CD14-positive monocyte (primary cell): ENCODE measurements around the gene ABL2. TPM values are rescaled to one million over a fixed set of nuclear protein-coding genes. Genes with fewer than 3 reads are reported as not detected.

Source experiments
- DNase-seq, 3 donors: peaks; one replicate each; pipeline ENCODE4 v3.0.0-alpha.2; 2011 to 2022
- H2AFZ ChIP-seq: 2 replicates; pipeline ENCODE4 v1.6.0; 2012; ENCODE audit warnings: mild to moderate bottlenecking, low read depth, low read length, inconsistent platforms; ENCODE audit not compliant: insufficient read depth, poor library complexity, severe bottlenecking
- H3K27ac ChIP-seq, 2 donors: 1 replicate in 1 of 2; 2 replicates in 1 of 2; pipeline ENCODE4 v1.5.1; 2012 to 2013; ENCODE audit warnings: low read length in 2 of 2, control low read depth in 1 of 2, inconsistent platforms in 1 of 2, low read depth in 1 of 2, mild to moderate bottlenecking in 1 of 2
- H3K27me3 ChIP-seq, 2 donors: one replicate each; pipeline versions ENCODE4 v1.6.0 to v1.6.1; 2011 to 2013; ENCODE audit warnings: low read length in 2 of 2; ENCODE audit not compliant: control insufficient read depth in 2 of 2, insufficient read depth in 2 of 2
- H3K36me3 ChIP-seq, 2 donors: replicated peaks in 1 of 2; 1 replicate in 1 of 2; 2 replicates in 1 of 2; pipeline versions ENCODE4 v1.5.1 to v1.6.1; 2012 to 2013; ENCODE audit warnings: low read length in 2 of 2, control low read depth in 1 of 2, inconsistent platforms in 1 of 2, mild to moderate bottlenecking in 1 of 2; ENCODE audit not compliant: insufficient read depth in 2 of 2, control insufficient read depth in 1 of 2
- H3K4me1 ChIP-seq, 2 donors: 1 replicate in 1 of 2; 2 replicates in 1 of 2; pipeline versions ENCODE4 v1.5.1 to v1.6.1; 2012 to 2013; ENCODE audit warnings: low read length in 2 of 2, control low read depth in 1 of 2, inconsistent platforms in 1 of 2, mild to moderate bottlenecking in 1 of 2, moderate library complexity in 1 of 2; ENCODE audit not compliant: insufficient read depth in 2 of 2, control insufficient read depth in 1 of 2
- H3K4me2 ChIP-seq: replicated peaks from 2 replicates; pipeline ENCODE3; 2012; ENCODE audit warnings: low read length, moderate library complexity, mild to moderate bottlenecking; ENCODE audit not compliant: poor library complexity, severe bottlenecking; ENCODE audit errors: extremely low read depth
- H3K4me3 ChIP-seq, 3 experiments: fragments of 200-600 bp in 1 of 3; sonication (generic) in 1 of 3; replicated peaks in 1 of 3; 1 replicate in 2 of 3; 2 replicates in 1 of 3; pipeline ENCODE4 v1.5.1; 2011 to 2013; ENCODE audit warnings: low read length in 3 of 3, mild to moderate bottlenecking in 3 of 3, control low read depth in 2 of 3, low read depth in 2 of 3, inconsistent platforms in 1 of 3, moderate library complexity in 1 of 3
- H3K79me2 ChIP-seq: 2 replicates; pipeline ENCODE4 v1.6.0; 2012; ENCODE audit warnings: mild to moderate bottlenecking, control low read depth, inconsistent platforms, low read length, moderate library complexity; ENCODE audit not compliant: insufficient read depth
- H3K9ac ChIP-seq: 2 replicates; pipeline ENCODE4 v1.6.0; 2017; ENCODE audit warnings: low read length, mild to moderate bottlenecking; ENCODE audit not compliant: insufficient read depth, poor library complexity, severe bottlenecking
- H3K9me3 ChIP-seq, 2 donors: replicated peaks in 1 of 2; 1 replicate in 1 of 2; 2 replicates in 1 of 2; pipeline versions ENCODE4 v1.5.1 to v1.6.1; 2012 to 2013; ENCODE audit warnings: low read length in 2 of 2, control low read depth in 1 of 2; ENCODE audit not compliant: control insufficient read depth in 1 of 2, insufficient read depth in 1 of 2
- H4K20me1 ChIP-seq: 2 replicates; pipeline ENCODE4 v1.6.0; 2012; ENCODE audit warnings: mild to moderate bottlenecking, low read length, control low read depth, moderate library complexity; ENCODE audit not compliant: insufficient read depth
- H3K27ac Mint-ChIP-seq, 7 donors: one replicate each; pipeline ENCODE4 v1.8.0; 2020; ENCODE audit warnings: mild to moderate bottlenecking in 7 of 7, mixed read lengths in 7 of 7, moderate library complexity in 6 of 7, inconsistent platforms in 2 of 7
- H3K27me3 Mint-ChIP-seq, 3 donors: one replicate each; pipeline ENCODE4 v1.8.0; 2021 to 2022; ENCODE audit warnings: low read depth in 3 of 3, mild to moderate bottlenecking in 3 of 3, mixed read lengths in 3 of 3, moderate library complexity in 3 of 3, inconsistent platforms in 1 of 3
- H3K36me3 Mint-ChIP-seq, 2 donors: one replicate each; pipeline ENCODE4 v1.8.0; 2020; ENCODE audit warnings: mixed read lengths in 2 of 2, inconsistent platforms in 1 of 2, mild to moderate bottlenecking in 1 of 2
- H3K4me1 Mint-ChIP-seq: one replicate; pipeline ENCODE4 v1.8.0; 2020; ENCODE audit warnings: mild to moderate bottlenecking, mixed read lengths
- H3K4me3 Mint-ChIP-seq, 2 donors: one replicate each; pipeline ENCODE4 v1.8.0; 2020; ENCODE audit warnings: mild to moderate bottlenecking in 2 of 2, mixed read lengths in 2 of 2, moderate library complexity in 1 of 2
- H3K9me3 Mint-ChIP-seq, 7 donors: one replicate each; pipeline ENCODE4 v1.8.0; 2020 to 2022; ENCODE audit warnings: mixed read lengths in 7 of 7, mild to moderate bottlenecking in 6 of 7, moderate library complexity in 6 of 7, inconsistent platforms in 2 of 7
- WGBS: methylation state at CpG from one replicate; pipeline ENCODE4 v1.1.5; 2013; ENCODE audit warnings: missing lambda C conversion rate; ENCODE audit not compliant: insufficient coverage; 5-methylcytosine and 5-hydroxymethylcytosine counted together
- intact Hi-C, 2 donors: fragments of 100-400 bp; cut with micrococcal nuclease; formaldehyde crosslinking; loops; one replicate each; pipeline versions ENCODE4 v1.15.0 to v1.15.1; 2023
- polyA plus RNA-seq, 3 donors: library from polyadenylated mRNA; depleted of rRNA in 1 of 3; unstranded in 2 of 3; stranded (reverse) in 1 of 3; fragments of 300-500 nt in 2 of 3; fragments of >200 nt in 1 of 3; fragmentation: Illumina TruSeq in 2 of 3; gene quantifications; 1 replicate in 2 of 3; 2 replicates in 1 of 3; pipeline ENCODE4 v1.2.3, GENCODE V29; 2012 to 2021
- small RNA-seq: library from RNA; depleted of rRNA; stranded (forward); fragments of <200 nt; gene quantifications from one replicate; pipeline ENCODE3, GENCODE V24; 2012; ENCODE audit warnings: low read depth; ENCODE audit not compliant: insufficient read length
- TF ChIP-seq, protein P1 (sequence below): fragments of 200-600 bp; IDR thresholded peaks from one replicate; pipeline ENCODE4 v1.8.0; 2022; ENCODE audit warnings: antibody characterized with exemption, mild to moderate bottlenecking

Gene ABL2
- polyA plus RNA-seq, 3 donors, result 0.20 to 2.1 (median 1.4) TPM

DNA sequence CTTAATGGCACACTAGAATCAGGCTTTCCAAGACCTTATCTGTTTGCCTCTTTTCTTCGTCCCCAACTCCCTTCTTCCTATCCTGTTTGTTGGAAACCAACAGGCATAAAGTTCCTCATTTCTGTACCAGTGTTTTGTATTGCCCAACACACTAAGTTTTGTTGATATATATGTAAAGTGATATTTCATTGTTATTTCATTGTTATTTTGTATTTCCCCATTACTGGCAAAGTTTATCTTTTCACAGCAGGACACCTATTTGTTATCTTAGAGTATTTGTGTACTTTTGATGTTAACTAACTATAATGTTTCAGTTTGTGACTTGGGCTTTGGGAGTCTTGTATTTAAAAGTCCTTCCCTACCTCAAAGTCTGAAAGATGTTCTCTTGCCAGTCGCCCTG, 176.7 kb downstream of the ABL2 start:
- Mint-ChIP-seq H3K9me3 (peaks cover 0 to 6% (median 0%) of the 10 kb centered on the region in 7 donors), H3K27ac (peak overlapping the region in 3 of 7 donors; percentile 5 to 82 (median 72)), H3K4me3 (peak overlapping the region in 1 of 2 donors; percentile 53), H3K27me3 (peaks cover 0 to 2% (median 0%) of the 10 kb centered on the region in 3 donors), H3K36me3 (peaks cover 29 to 50% of the 10 kb centered on the region in 2 donors), H3K4me1 (peaks cover 10% of the 10 kb centered on the region)
- peak in 1 of 3 donors; percentile 26 for DNase-seq
- Histone ChIP-seq H3K36me3 (peaks cover 14 to 39% of the 10 kb centered on the region in 2 donors), H4K20me1 (no peaks in the 10 kb centered on the region), H3K9ac (no peak overlapping the region), H3K9me3 (no peaks in the 10 kb centered on the region), H3K27ac (peak overlapping the region in 1 of 2 donors; percentile 22), H3K79me2 (no peaks in the 10 kb centered on the region), H3K4me3 (no peak overlapping the region), H3K4me2 (no peak overlapping the region), H2AFZ (no peak overlapping the region), H3K27me3 (no peaks in the 10 kb centered on the region), H3K4me1 (peaks cover 3 to 8% of the 10 kb centered on the region in 2 donors)
- intact Hi-C loops, result no loop called here
- TF ChIP-seq, protein P1, sequence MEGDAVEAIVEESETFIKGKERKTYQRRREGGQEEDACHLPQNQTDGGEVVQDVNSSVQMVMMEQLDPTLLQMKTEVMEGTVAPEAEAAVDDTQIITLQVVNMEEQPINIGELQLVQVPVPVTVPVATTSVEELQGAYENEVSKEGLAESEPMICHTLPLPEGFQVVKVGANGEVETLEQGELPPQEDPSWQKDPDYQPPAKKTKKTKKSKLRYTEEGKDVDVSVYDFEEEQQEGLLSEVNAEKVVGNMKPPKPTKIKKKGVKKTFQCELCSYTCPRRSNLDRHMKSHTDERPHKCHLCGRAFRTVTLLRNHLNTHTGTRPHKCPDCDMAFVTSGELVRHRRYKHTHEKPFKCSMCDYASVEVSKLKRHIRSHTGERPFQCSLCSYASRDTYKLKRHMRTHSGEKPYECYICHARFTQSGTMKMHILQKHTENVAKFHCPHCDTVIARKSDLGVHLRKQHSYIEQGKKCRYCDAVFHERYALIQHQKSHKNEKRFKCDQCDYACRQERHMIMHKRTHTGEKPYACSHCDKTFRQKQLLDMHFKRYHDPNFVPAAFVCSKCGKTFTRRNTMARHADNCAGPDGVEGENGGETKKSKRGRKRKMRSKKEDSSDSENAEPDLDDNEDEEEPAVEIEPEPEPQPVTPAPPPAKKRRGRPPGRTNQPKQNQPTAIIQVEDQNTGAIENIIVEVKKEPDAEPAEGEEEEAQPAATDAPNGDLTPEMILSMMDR, result no peak
- WGBS, result no CpG with 5 or more reads among the region's 2 CpGs

Small RNA genes lying within 50 kb of the gene (small RNA-seq; reads per million reads assigned to genes)
- gene AL512326.2 (not detected), gene AL512326.3 (not detected), gene EIF4A1P11 (not detected), gene RF00272 (not detected)

Other genes with a start within 250 kb of the ABL2 start
- 1 to 10 TPM; 4.0 to 6.7 (median 4.4) TPM for gene FAM20B, start 203.8 kb downstream of the ABL2 start, polyA plus RNA-seq
- 10 to 100 TPM; 50.0 to 67.8 (median 60.9) TPM for gene TOR3A, start 147.6 kb downstream of the ABL2 start, polyA plus RNA-seq
- 100 to 1,000 TPM in 2 of 3 donors, 10 to 100 TPM in 1; 15.8 to 158 (median 105) TPM for gene SOAT1, start 64.1 kb upstream of the ABL2 start, polyA plus RNA-seq
- gene AXDND1, start 136.3 kb upstream of the ABL2 start, polyA plus RNA-seq, result under 1 TPM in 1 of 3 donors, not detected in 2; 0.09 TPM